Measurements from ENCODE around the gene SPINT3. TPM values are rescaled to one million over a fixed set of nuclear protein-coding genes. Genes with fewer than 3 reads are reported as not detected.

The SPINT3 gene
- total RNA-seq, 8 experiments from 2014 or later = not detected

GRCh38 chr20:45523821-45524220 is 8.4 kb upstream of the SPINT3 start:
- 14 to 71% (median 38%) methylated on average over 1 of the region's 1 CpG; no CpG with 5 or more reads in 2 of the 10 experiments for WGBS, 10 experiments
- in situ Hi-C loops (cut with MboI; ENCODE audit: low pct_unique_long_range_greater_than_20kb in 2 of 9, low sequenced_read_pairs in 9 of 9, unreplicated experiment in 9 of 9) = no loop called here
- peak in 2 of 8 experiments; percentile 33 to 66 for ATAC-seq (replicated peaks in 6 of 8)
- H3K4me1 ChIP-seq (replicated peaks in 1 of 2) = no peaks in the 10 kb centered on the region
- no peak overlapping the region for H3K27ac ChIP-seq
- H3K4me3 ChIP-seq = no peak overlapping the region

- in situ Hi-C loops (cut with MboI; ENCODE audit: low pct_unique_long_range_greater_than_20kb in 2 of 9, low sequenced_read_pairs in 9 of 9, unreplicated experiment in 9 of 9) = no loop called here
- Histone ChIP-seq H3K4me1 (replicated peaks in 1 of 2) (no peaks in the 10 kb centered on the region), H3K27ac (no peak overlapping the region), H3K4me3 (no peak overlapping the region)
- 0 to 65% (median 42%) methylated on average over 1 to 2 of the region's 2 CpGs; no CpG with 5 or more reads in 4 of the 10 experiments for WGBS, 10 experiments
- ATAC-seq (replicated peaks in 6 of 8) = peak in 2 of 8 experiments; percentile 88 to 96
These were observed 2.9 kb upstream of the SPINT3 start for GRCh38 chr20:45518282-45518681.

GRCh38 chr20:45510242-45510862 is 5.1 kb downstream of the SPINT3 start:
- in situ Hi-C loops (cut with MboI; ENCODE audit: low pct_unique_long_range_greater_than_20kb in 2 of 9, low sequenced_read_pairs in 9 of 9, unreplicated experiment in 9 of 9) = no loop called here

GRCh38 chr20:45509091-45509490 is 6.3 kb downstream of the SPINT3 start:
- no peak overlapping the region for H3K27ac ChIP-seq
- H3K4me1 ChIP-seq (replicated peaks in 1 of 2) = no peaks in the 10 kb centered on the region
- H3K4me3 ChIP-seq = no peak overlapping the region
- 0 to 79% (median 67%) methylated on average over 1 to 2 of the region's 4 CpGs; no CpG with 5 or more reads in 3 of the 10 experiments for WGBS, 10 experiments
- in situ Hi-C loops (cut with MboI; ENCODE audit: low pct_unique_long_range_greater_than_20kb in 2 of 9, low sequenced_read_pairs in 9 of 9, unreplicated experiment in 9 of 9) = no loop called here
- no peak for ATAC-seq (replicated peaks in 6 of 8)

More at GRCh38 chr20:45510242-45510862, 5.1 kb downstream of the SPINT3 start:
- Histone ChIP-seq H3K27ac (no peak overlapping the region), H3K4me1 (replicated peaks in 1 of 2) (no peaks in the 10 kb centered on the region), H3K4me3 (no peak overlapping the region)
- WGBS, 10 experiments = 0 to 76% (median 46%) methylated on average over 1 to 5 of the region's 5 CpGs; no CpG with 5 or more reads in 2 of the 10 experiments
- ATAC-seq (replicated peaks in 6 of 8) = peak in 1 of 8 experiments; percentile 37

DNA sequence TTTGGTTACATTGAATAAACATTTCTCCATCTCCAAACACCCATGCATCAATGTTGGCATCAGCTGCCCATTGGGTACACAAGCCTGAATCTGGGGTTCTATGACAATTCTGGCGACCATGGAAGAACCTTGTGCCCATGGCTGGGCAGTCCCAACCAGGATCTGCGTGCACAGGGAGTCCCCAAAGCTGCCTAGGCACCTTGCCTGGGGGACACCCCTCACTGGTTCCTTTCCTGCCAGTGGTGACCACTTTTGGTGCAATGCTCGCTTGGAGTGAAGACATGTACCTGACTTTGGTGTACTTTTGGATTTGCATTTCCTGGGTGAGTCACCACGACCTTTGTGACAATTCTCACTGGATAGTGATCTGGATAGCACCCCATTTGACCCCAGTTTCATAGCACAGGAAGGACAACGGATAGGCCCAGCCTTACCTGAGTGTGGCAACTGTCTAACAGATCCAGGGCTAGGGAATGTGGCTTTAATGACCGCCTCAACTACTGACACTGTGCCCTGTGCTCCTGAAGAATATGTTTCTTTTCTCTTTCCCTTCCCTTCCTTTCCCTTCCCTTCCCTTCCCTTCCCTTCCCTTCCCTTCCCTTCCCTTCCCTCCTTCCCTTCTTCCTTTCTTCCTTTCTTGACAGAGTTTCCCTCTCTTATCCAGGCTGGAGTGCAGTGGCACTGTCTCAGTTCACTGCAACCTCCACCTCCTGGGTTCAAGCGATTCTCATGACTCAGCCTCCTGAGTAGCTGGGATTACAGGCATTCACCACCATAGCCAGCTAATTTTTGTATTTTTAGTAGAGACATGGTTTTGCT is 7.1 kb downstream of the SPINT3 start:
- Histone ChIP-seq H3K4me3 (no peak overlapping the region), H3K4me1 (replicated peaks in 1 of 2) (no peaks in the 10 kb centered on the region), H3K27ac (no peak overlapping the region)
- no peak for ATAC-seq (replicated peaks in 6 of 8)
- in situ Hi-C loops (cut with MboI; ENCODE audit: low pct_unique_long_range_greater_than_20kb in 2 of 9, low sequenced_read_pairs in 9 of 9, unreplicated experiment in 9 of 9) = no loop called here
- WGBS, 10 experiments = 0 to 100% (median 65%) methylated on average over 1 to 7 of the region's 7 CpGs; no CpG with 5 or more reads in 2 of the 10 experiments

GRCh38 chr20:45507011-45507820 is 8.2 kb downstream of the SPINT3 start:
- Histone ChIP-seq H3K4me3 (no peak overlapping the region), H3K27ac (no peak overlapping the region), H3K4me1 (replicated peaks in 1 of 2) (no peaks in the 10 kb centered on the region)
- peak in 2 of 8 experiments; percentile 24 to 50 for ATAC-seq (replicated peaks in 6 of 8)
- WGBS, 10 experiments = 0 to 97% (median 66%) methylated on average over 1 to 5 of the region's 5 CpGs
- in situ Hi-C loops (cut with MboI; ENCODE audit: low pct_unique_long_range_greater_than_20kb in 2 of 9, low sequenced_read_pairs in 9 of 9, unreplicated experiment in 9 of 9) = no loop called here

- WGBS, 10 experiments = 14 to 90% (median 71%) methylated on average over 1 to 2 of the region's 2 CpGs; no CpG with 5 or more reads in 4 of the 10 experiments
- H3K27ac ChIP-seq = no peak overlapping the region
- H3K4me1 ChIP-seq (replicated peaks in 1 of 2) = no peaks in the 10 kb centered on the region
- in situ Hi-C loops (cut with MboI; ENCODE audit: low pct_unique_long_range_greater_than_20kb in 2 of 9, low sequenced_read_pairs in 9 of 9, unreplicated experiment in 9 of 9) = no loop called here
- H3K4me3 ChIP-seq = no peak overlapping the region
- no peak for ATAC-seq (replicated peaks in 6 of 8)
These were observed 9.0 kb downstream of the SPINT3 start for GRCh38 chr20:45506398-45506797.

- H3K4me1 ChIP-seq (replicated peaks in 1 of 2) = no peaks in the 10 kb centered on the region
- no peak for ATAC-seq (replicated peaks in 6 of 8)
- in situ Hi-C loops (cut with MboI; ENCODE audit: low pct_unique_long_range_greater_than_20kb in 2 of 9, low sequenced_read_pairs in 9 of 9, unreplicated experiment in 9 of 9) = no loop called here
- H3K27ac ChIP-seq = no peak overlapping the region
- 0 to 100% (median 68%) methylated on average over 1 to 2 of the region's 2 CpGs; no CpG with 5 or more reads in 2 of the 10 experiments for WGBS, 10 experiments
- H3K4me3 ChIP-seq = no peak overlapping the region
These were observed 12.0 kb downstream of the SPINT3 start for GRCh38 chr20:45503403-45503802.

DNA sequence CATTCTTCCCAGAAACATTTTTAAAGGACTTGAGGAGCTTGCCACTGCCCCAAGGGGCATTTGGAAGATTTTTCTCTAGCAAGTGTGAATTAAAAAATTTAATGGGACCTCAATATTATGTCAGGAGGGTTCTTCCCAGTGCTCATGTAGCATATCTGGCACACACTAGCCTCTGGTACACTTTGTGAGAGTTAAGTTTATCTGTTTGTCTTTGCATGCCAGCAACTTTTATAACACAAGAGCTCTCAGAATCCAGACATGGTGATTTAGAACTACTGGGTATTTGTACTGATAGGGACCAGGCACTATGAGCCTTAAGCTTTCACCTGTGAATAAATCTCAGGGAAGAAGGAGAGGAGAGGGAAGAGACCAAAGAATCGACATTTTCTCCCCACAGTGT is 12.9 kb downstream of the SPINT3 start:
- Histone ChIP-seq H3K27ac (no peak overlapping the region), H3K4me3 (no peak overlapping the region), H3K4me1 (replicated peaks in 1 of 2) (no peaks in the 10 kb centered on the region)
- ATAC-seq (replicated peaks in 6 of 8) = no peak
- 0 to 63% (median 45%) methylated on average over 1 of the region's 1 CpG; no CpG with 5 or more reads in 2 of the 10 experiments for WGBS, 10 experiments
- in situ Hi-C loops (cut with MboI; ENCODE audit: low pct_unique_long_range_greater_than_20kb in 2 of 9, low sequenced_read_pairs in 9 of 9, unreplicated experiment in 9 of 9) = no loop called here

GRCh38 chr20:45501600-45501999 is 13.8 kb downstream of the SPINT3 start:
- no peak overlapping the region for H3K27ac ChIP-seq
- WGBS, 10 experiments = 20 to 100% (median 40%) methylated on average over 1 of the region's 1 CpG; no CpG with 5 or more reads in 1 of the 10 experiments
- no peaks in the 10 kb centered on the region for H3K4me1 ChIP-seq (replicated peaks in 1 of 2)
- no peak overlapping the region for H3K4me3 ChIP-seq
- ATAC-seq (replicated peaks in 6 of 8) = no peak
- in situ Hi-C loops (cut with MboI; ENCODE audit: low pct_unique_long_range_greater_than_20kb in 2 of 9, low sequenced_read_pairs in 9 of 9, unreplicated experiment in 9 of 9) = no loop called here

DNA sequence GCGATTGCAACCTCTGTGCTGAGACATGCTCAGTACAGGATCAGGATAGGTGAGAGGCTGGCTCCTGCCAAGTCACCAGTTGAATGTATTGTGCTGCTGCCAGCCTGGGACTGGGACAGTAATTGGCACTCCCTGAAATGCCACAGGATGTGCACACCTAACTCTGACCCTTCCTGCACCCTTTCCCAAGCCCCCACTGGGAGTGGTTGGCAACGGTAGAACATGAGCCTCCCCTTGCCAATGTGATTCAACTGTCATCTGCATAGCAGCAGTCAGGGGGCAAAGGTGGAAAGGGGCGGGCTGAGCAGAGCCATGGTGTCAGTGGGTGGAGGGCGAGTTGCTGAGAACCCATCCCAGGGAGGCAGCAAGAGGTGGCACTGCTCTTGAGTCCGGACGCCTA is 15.4 kb downstream of the SPINT3 start:
- no peak for ATAC-seq (replicated peaks in 6 of 8)
- no peak overlapping the region for H3K4me3 ChIP-seq
- H3K27ac ChIP-seq = no peak overlapping the region
- 20 to 93% (median 33%) methylated on average over 1 to 3 of the region's 6 CpGs; no CpG with 5 or more reads in 7 of the 10 experiments for WGBS, 10 experiments
- no peaks in the 10 kb centered on the region for H3K4me1 ChIP-seq (replicated peaks in 1 of 2)
- in situ Hi-C loops (cut with MboI; ENCODE audit: low pct_unique_long_range_greater_than_20kb in 2 of 9, low sequenced_read_pairs in 9 of 9, unreplicated experiment in 9 of 9) = no loop called here

- in situ Hi-C loops (cut with MboI; ENCODE audit: low pct_unique_long_range_greater_than_20kb in 2 of 9, low sequenced_read_pairs in 9 of 9, unreplicated experiment in 9 of 9) = no loop called here
- Histone ChIP-seq H3K4me1 (replicated peaks in 1 of 2) (no peaks in the 10 kb centered on the region), H3K27ac (no peak overlapping the region), H3K4me3 (no peak overlapping the region)
- WGBS, 10 experiments = 0 to 100% (median 72%) methylated on average over 1 to 3 of the region's 3 CpGs; no CpG with 5 or more reads in 3 of the 10 experiments
- ATAC-seq (replicated peaks in 6 of 8) = no peak
These were observed 17.4 kb downstream of the SPINT3 start for GRCh38 chr20:45497971-45498494.
